ENCODE measurements around the gene SFXN5.
"Not testable (repeated sequence)": the region's sequence is repeated elsewhere in the genome, so short reads cannot be mapped to it uniquely, and the experiment has no call there.

The SFXN5 gene, protein sequence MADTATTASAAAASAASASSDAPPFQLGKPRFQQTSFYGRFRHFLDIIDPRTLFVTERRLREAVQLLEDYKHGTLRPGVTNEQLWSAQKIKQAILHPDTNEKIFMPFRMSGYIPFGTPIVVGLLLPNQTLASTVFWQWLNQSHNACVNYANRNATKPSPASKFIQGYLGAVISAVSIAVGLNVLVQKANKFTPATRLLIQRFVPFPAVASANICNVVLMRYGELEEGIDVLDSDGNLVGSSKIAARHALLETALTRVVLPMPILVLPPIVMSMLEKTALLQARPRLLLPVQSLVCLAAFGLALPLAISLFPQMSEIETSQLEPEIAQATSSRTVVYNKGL

DNA sequence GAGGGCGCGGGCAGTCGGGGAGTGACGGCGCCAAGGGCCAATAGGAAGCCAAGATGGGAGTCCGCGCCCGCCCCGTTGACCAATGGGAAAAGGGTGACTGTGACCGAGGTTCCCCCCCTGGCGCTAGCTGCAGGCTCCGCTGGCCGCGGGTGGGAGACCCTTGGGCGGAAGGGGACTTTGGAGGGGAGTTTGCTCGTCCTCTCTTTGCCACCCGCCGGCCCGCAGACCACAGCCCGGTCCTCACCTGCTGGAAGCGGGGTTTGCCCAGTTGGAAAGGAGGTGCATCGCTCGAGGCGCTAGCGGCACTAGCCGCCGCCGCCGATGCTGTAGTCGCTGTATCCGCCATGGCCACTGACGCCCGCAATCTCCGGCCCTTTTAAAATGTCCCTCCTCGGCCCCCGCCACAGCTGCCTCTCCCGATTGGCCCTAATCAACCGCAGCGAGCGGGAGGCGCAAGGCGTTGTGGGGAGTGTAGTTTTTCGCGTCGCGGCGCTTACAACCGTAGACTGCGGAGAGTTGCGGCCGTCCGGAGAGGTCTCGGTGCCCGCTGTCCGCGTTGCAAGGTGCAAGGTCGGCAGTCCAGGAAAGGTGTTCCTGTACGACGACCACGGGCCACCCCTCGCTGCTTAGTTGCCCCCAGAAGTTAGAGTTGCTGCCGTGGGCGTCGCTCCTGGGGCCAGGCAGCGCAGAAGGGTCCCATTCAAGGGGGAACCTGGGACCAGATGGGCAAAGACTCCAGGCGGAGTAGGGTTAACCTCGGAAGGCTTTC lies at the start of gene SFXN5:
SFXN5 (minus strand) TSS at position 353 of the 769 bp plus-strand sequence; CDS start at position 346, 7 bp downstream.
- DNase-seq: peak; percentile 99

DNA sequence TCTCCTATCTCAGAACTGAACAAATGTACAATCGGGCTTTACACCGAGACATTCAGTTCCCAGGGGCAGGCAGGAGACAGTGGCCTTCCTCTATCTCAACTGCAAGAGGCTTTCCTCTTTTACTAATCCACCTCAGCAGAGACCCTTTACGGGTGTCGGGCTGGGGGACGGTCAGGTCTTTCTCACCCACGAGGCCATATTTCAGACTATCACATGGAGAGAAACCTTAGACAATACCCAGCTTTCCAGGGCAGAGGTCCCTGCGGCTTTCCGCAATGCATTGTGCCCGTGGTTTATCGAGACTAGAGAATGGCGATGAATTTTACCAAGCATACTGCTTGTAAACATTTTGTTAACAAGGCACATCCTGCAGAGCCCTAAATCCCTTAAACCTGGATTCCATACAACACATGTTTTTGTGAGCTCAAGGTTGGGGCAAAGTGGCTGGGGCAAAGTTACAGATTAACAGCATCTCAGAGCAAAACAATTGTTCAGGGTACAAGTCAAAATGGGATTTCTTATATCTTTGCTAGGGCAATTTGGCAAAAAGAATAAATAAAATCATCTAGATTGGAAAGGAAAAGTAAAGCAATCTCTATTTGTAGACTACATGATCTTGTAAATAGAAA lies 48.2 kb upstream of the SFXN5 start:
- not testable (repeated sequence) for DNase-seq

DNA sequence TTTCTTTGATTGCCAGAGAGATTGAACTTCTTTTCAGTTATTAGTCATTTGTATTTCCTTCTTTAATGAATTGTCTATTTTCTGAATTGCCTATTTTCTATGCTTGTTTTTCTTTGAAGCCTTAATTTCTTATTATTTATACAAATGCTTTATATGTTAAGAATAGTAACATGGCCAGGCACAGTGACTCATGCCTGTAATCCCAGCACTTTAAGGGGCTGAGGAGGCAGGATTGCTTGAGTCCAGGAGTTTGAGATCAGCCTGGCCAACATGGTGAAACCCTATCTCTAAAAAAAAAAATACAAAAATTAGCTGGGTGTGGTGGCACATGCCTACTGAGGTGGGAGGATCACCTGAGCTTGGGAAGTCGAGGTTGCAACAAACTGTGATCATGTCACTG lies 45.9 kb upstream of the SFXN5 start:
- DNase-seq: no peak

DNA sequence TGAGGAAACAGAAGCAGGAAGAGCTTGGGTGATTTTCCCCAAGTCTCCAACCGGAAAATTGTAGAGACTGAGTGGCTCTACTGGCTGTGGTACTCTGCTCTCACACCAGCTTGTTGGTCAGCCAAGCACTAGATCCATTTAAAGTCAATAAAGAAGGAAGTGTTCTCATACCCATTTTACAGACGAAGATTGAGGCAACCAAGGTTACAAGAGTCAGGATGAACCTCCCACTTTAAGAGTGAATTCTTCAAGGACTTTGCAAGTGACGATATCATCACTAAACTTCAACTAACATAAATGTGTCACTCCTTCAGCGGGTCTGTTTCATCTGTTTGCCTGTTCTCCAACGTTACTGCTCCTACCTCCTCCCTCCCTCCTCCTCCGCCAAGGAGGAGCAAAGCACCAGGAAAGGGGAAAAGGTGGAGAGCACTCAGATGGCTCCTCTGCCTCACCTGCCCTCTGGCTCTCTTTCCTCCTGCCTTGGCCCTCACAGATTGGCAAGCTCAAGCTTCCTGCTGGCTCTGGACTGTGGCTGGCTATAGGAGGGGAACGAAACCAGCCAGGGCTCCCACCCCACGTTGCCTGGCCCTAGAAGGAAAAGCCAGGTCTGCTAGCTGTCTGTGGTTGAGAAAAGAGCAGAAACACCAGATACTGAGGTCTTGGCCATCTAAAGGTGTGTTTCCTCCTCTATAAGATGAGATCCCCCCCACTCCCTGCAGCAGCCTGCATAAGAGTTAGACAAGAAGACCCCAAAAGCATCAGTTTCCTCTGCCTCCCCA lies 44.9 kb upstream of the SFXN5 start:
- peak; percentile 20 for DNase-seq

DNA sequence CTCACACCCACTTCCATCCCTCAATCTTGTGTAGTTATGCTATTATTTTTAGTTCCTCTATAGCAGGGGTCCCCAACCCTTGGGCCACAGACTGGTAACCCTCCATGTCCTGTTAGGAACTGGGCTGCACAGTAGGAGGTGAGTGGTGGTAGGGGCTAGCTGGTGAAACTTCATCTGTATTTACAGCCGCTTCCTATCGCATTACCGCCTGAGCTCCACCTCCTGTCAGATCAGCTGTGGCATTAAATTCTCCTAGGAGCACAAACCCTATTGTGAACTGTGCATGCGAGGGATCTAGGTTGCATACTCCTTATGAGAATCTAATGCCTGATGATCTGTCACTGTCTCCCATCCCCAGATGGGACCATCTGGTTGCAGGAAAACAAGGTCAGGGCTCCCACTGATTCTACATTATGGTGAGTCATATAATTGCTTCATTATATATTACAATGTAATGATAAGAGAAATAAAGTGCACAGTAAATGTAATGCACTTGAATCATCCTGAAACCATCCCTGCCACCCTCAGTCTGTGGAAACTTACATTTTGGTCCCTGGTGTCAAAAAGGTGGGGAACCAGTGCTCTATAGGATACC lies 42.9 kb upstream of the SFXN5 start:
- no peak for DNase-seq

DNA sequence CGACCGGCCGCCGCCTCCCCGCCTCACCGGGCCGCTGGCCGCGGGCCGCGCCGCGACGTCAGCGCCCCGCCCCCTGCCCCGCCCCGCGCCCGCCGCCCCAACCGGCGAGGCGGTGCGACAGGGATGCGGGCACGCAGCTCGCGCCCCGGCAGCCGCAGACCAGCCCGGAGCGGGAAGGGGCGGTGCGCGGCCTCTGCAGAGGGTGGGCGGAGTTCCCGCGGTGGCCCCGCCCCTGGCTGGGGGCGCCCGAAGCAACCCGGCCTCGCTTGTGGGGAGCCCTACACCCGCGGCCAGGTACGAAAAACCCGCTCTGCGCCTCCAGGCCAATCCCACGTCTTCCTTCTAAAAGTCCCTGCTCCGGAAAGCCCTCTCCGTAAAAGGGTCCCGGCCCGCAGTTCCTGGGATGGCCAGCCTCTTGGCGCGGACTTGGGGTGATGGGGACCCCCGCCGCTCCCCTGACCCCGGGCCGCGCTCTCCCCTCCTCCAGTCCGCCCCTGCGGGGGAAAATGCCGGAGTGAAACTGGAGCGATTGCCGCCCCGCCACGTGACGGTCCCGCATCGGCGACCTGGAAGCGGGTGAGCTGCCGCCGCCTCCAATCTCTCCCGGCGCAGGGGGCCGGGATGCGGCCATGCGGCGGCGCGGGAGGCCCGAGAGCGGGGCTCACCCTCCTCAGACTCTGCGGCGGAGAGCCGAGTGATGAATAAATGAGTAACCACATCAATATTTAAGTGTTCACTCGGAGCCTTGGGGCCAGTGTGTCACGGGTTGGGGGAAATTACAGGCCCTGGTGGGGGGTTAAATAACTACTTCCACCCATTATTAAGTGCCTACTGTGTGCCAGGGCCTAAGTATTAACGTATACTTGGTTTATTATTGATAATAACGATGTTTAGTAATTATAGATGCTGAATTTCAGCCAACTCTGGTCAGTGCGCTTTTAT lies 41.7 kb upstream of the SFXN5 start, which contains the start of gene RAB11FIP5:
RAB11FIP5 (minus strand) TSS at position 36 of the 942 bp plus-strand sequence. CDS start 171 bp downstream, outside the sequence.
- peak; percentile 81 for DNase-seq

DNA sequence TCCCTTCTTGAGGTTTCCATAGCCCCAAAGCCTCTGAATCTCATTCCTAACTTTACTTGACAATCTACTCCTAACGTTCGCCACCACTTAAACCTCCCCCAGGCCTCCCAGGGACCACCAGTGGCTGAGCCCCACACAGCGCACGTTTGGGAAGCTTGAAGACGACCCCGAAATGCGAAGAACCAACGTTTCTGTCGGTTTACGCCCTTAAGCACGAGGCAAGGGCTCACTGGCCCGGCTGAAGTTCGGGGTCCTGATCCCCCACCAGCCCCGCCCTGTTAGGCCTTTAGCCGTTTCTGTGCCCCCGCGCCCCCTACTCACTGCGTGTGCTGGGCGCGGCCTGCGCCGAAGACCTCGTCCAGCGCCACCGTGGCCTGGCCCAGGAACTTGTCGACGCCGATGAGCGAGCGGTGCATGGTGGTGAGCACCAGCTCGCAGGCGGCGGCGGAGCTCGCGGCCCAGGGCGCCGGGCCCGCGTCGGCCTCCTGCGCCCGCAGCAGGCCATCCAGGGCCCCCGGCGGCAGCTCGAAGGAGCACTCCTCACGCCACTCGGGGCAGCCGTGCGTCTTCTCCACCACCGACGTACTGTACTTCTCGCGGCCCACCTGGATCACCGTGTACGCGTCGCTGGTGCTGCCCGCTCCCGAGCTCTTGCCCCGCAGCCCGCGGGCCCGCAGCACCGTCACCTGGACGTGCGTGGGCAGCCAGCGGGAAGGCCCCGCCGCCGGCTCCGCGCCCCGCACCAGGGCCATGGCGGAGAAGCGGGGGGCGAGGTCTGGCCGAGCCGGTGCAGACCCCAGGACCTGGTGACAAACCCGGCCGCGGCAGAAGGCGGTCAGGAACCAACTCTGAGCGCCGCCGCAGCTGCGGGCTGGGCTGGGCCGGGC lies 40.8 kb upstream of the SFXN5 start:
- DNase-seq: peak; percentile 29

DNA sequence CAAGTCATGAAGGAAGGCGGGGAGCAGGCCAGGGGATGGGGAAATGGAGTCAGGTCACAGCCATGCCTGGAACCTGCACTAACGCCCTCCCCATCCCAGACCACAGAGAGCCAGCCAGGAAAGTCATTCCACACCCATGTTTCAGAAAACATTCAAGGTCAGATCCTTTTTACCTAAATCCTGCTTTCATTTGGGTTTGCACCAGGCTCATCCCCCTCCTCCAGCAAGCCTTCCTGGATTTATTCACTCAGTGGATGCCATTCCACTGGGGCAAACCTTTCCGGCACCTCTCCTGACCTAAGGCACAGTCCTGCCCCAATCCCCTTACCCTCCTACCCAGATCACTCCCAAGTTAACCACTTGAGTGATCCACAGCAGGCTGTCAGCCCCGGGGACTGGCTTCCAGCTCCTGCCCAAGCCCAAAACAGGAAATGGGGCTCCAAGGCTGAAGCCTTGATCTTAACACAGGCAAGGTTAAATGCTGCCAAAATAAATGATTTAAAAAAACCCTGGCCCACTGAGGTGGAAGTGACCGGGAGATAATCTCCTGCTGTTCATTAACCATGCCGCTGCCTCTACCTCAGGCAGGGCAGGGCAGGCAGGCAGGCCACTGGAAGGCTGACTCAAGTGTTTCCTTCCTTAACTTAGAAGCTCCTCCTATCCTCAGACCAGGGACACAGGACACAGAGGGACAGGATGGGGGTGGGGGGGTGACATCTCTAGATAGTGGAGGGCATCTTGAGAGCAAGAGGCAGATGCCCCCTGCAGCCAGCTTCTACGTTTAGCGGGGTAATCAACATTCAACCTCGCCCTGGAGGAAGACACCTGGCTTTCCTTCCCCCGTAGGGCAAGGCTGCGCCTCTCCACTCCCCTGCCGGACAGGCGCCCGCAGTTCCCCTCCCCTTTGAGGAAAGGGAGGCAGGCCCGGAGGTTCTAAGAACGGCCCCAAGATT lies 39.8 kb upstream of the SFXN5 start:
- peak; percentile 39 for DNase-seq

DNA sequence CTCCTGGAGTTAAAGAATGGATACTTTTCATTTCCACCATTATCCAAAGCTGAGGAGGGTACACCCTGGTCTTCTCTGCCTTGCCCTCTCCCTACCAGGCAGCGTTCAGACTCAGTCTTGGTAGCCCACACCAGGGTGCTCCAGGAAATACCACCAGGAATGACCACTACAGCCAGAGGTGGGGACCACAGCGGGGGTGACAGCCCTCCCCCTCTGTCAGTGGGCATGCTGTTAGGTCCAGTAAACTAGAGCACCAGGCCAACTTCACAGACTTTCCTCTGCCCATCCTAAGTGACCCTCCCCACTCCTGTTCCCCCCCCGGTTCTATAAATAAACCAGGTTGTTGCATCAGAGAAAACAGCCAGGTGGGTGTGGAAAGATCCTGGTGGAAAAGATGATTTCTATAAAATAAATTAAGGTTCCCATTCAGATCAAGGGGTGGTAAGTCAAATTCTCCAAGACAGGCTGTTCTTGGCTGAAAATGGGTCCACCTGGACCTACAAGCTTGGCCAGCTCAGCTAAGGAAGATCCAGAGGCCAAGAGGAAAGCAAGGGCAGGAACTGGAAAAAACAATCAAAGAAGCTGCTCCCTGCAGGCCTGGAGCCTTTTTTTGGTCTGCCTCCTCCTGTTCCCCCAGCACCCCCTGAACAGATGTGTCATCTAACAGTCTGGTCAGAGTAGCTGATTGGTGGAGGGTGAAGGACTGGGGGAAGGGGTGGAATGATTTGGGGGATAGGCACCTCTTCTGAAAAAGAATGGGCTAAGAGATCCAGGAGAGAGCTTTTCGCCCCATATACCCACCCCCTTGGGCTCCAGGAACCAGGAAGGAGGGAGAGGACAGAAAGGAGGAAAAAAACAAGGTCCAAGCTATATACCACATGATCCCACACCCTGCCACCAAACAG lies 38.9 kb upstream of the SFXN5 start:
- no peak for DNase-seq

DNA sequence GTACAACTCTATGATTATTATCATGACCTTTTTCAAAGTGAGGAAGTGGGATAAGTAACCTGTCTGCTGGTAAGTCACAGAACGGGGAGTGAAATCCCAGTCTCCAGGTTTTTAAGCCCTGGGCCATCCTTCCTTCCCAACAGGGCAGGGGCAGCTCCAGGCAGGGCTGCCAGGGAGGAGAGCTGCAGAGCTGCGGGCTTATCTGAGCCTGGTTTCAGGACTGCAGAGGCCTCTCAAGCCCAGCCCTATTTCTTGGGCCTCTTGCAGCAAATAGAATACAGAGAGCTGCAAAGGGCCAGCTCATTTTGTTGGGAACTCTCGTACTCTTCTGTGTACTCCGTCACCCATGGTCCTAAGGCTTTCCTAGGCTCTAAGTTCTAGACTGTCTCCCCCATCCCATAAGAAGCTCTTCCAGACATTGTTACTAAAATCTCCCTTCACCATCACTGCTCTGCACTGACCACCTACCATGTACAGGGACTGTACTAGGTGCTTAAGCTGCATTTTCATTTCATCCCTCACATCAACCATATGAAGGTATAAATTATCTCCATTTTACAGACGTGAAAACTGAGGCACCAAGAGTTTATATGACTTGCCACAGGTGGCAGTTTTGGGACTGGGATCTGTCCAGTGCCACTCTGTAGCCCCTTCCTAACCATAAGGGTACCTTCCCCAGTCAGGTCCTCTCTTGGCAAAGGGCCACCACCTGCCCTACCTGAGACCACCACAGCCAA lies 38.1 kb upstream of the SFXN5 start:
- no peak for DNase-seq

DNA sequence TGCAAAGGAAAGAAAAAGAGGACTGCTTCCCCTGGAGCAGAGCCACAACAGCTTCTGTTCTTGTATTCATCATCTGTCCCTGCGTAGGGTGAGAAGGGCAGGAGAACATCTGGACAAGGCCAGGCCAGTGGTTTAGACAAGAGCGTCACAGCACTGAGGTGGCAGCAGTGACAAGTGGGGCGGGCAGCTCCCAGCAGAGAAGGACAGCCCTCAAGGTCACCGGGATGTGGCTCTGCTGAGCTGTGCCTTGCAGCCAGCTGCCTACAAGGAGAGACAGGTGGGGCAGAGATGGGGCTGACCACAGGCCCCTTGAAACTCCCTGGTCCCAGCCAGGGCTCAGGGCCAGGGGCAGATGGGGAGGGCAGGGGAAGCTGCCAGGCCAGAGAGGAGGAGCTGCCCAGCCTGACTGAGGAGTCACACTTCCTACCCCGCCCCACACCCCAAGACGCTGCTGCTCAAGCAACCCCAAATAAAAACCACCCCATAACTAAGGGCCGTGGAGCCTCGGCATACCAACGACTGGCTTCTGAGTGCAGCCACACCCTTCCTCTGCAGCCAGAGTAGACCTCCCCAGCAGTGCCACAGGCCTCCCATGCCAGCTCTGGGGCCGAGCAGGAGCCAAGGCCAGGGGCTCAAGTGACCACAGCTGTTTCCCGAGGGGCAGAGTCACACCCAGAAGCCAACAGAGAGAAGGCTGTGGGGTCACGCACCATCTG lies 35.9 kb upstream of the SFXN5 start:
- no peak for DNase-seq

DNA sequence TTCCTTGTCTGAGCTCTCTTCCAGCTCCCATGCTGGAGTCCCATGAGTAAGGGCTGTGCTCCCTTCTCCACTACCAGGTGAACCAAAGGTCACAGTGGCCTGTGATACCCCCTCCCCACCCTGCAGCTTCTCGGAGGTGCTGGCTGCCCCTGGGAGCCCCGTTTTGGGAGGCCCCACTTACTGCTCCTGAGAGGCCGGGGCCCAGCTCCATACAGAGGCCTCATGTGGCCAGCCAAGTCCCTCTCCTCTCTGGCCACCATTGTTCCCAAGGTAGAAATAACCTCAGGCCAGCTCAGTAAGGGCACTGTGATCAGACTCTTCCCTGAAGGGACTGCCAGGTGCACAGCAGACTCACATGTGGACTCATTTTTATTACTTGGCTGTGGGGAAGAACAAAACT lies 35.3 kb upstream of the SFXN5 start:
- DNase-seq: no peak

DNA sequence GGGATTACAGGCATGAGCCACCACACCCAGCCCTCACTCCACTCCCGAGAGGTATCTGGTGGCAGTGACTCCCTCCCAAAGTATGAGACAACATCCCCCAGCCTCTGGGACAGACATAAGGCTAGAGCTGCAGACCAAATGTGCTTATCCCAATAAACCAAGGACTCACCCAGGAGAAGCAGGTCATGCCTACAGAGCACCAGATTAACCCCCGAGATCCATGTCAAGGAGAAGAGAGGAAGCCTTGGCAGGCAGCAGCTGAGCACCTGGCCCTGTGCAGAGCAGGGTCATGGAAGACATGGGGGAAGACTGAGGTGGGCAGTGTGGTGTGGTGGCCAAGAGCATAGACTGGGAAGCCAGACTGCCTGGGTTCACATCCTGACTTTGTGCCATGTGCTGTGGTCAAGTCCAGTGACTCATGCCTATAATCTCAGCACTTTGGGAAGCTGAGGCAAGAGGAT lies 34.0 kb upstream of the SFXN5 start:
- DNase-seq: no peak

DNA sequence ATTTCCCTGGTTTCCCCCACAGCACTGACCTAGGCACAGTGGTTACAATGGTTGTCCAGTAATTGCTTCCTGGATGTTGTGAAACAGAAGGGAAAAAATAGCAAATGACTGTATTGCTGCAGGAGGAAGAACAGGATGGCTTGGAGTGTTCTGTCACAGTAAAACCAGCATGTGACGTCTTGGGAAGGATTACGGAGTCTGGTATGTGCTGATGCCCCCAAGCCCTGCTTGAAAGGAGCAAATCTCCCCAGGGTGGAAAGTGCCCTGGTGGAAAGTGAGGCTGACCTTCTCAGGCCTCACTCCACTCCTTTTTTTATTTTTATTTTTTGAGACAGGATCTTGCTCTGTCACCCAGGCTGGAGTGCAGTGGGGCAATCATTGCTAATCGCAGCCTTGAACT lies 33.4 kb upstream of the SFXN5 start:
- no peak for DNase-seq

DNA sequence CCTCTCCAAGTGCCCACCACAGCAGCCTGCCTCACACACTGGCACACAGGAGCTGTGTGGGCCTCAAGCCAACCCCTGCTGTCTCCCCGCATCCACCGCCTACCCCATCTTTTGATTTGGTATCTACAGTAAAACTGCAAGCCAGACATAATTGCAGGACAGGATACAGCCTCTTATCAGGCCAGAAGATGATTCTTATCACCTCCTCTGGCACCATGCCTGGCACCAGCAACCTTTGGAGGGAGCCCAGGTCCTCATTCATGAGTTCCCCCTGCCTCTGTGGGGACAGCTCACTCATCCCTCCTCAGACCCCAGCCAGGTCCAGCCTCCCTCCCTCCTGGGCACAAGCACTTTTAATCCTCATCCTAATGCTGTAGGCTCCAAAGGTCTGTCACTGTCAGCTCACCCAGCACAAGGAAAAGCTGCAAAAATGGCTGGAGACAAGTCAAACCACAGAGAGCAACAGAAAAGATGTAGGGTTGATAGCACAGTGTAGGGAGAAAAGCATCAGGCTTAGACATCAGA lies 31.6 kb upstream of the SFXN5 start:
- no peak for DNase-seq

DNA sequence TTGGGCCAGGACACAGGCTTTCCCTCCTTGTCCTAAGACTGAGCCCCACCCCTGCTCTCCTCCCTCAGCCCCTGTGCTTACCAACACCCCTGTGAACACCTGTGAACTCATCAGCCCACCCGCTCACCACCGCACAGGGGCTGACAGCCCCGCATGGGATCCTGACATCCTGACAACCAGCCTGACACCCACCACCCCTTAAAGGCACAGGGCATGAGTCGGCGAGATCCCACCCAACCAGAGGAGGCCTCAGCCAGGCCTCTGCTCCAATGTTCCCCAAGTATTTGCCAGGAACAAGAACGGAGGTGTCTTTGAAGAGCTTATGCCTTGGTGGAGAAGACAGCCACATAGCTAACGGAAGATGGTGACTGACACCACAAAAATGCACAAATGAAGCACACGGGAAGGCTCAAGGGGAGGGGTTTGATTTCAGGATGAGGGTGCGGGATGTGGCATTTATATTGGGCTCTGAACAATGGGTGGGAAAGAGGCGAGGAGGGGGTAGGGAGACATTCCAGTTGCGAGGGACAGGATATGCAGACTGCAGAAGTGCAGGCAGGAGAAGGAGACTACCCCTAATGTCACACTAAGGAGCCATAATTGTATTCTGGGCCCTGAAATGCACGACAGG lies 30.2 kb upstream of the SFXN5 start:
- no peak for DNase-seq

Measured in stimulated activated CD8-positive, alpha-beta memory T cell treated with anti-CD3 and anti-CD28 coated beads, Interleukin-4, amount 100 ng/mL, for 48 hours (primary cell).